HG03565 (cell line): ENCODE data around the gene TMEM184B.
A peak's percentile ranks its signal among the peaks of the same experiment; 100 is the strongest.

Experiments
- ATAC-seq: cut with Tn5 transposase; IDR thresholded peaks from one replicate; pipeline ENCODE4 v1.9.1; 2021; ENCODE audit warnings: mild to moderate bottlenecking, moderate library complexity; ENCODE audit not compliant: unreplicated experiment

TMEM184B gene

DNA sequence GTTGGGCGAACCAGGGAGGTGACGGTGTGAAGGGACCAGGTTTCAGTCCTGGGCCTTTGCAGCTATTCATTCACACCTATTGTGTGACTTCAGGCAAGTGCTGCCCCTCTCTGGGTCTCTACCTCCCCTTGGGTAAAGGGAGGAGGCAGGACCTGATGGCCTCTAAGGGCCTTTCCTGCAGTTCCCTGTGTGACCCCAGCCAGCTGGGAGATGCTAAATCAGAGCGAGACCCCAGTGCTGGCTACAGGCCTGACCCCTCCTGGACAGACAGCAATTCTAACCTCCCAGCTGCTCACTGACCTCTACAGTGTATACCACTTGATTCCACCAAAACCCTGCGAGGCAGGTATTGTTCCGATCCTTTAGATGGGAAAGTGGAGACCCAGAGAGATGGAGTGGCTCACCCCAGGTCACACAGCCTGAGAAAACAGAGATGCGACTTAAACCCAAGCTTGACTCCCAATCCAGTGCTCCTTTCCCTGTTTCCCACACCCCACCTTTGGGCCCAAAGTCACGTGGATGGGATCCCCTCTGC, 64.8 kb downstream of the TMEM184B start:
- ATAC-seq = no peak

DNA sequence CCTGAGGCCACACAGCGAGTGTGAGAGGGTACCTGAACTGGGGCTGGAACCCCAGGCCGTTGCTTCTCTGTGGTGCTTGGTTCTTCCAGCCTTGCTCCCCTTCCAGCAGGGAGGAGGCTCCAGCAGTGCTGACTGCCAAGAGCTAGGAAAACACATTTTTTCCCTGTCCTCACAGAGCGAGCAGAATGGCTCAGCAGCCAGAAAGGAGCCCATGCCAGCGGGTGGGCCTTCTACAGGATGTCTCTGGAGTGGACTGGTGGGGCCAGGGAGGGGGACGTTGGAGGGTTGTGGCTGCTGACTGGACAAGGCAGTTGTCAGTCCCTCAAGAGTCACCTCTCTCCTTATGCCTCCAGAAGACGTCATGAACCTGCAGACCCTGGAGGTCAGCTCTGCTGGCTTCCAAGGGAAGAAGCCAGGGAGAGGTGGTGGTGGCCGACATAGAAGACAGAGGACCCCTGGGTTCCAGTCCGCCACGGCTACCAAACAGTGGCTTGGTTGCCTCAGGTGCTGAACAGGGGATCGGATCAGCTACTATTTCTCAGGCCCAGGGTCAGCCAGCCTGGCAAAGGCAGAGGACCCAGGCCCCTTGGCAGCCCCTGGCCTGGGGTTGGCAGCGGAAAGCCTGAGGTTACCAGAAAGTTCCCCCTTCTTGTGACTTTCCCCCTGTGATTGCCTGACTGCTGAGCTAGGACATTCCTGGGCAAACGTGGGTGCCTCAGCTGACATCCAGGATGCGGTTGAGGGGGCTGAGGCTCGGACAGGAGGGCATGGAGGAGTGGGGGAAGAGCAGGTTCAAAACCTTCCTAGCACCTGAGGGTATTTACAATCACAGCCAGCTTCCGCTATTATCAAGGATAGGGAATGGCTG, 67.3 kb downstream of the TMEM184B start:
- ATAC-seq = no peak

- ATAC-seq = no peak
These were observed 68.0 kb downstream of the TMEM184B start for GRCh38 chr22:38204784-38205183.

GRCh38 chr22:38203855-38204514, 68.8 kb downstream of the TMEM184B start:
- no peak for ATAC-seq

- no peak for ATAC-seq
These were observed 69.6 kb downstream of the TMEM184B start for GRCh38 chr22:38203090-38203810.

- ATAC-seq = peak; percentile 11
These were observed 70.2 kb downstream of the TMEM184B start for GRCh38 chr22:38202437-38203089.

- ATAC-seq = peak; percentile 46
These were observed 70.9 kb downstream of the TMEM184B start, which contains the start of gene MAFF for GRCh38 chr22:38201711-38202436. Gene MAFF, plus strand, starts transcription at chr22:38201994. Its CDS starts 11,860 bp downstream, at chr22:38213854.

- no peak for ATAC-seq
These were observed 71.5 kb downstream of the TMEM184B start for GRCh38 chr22:38201371-38201710.

DNA sequence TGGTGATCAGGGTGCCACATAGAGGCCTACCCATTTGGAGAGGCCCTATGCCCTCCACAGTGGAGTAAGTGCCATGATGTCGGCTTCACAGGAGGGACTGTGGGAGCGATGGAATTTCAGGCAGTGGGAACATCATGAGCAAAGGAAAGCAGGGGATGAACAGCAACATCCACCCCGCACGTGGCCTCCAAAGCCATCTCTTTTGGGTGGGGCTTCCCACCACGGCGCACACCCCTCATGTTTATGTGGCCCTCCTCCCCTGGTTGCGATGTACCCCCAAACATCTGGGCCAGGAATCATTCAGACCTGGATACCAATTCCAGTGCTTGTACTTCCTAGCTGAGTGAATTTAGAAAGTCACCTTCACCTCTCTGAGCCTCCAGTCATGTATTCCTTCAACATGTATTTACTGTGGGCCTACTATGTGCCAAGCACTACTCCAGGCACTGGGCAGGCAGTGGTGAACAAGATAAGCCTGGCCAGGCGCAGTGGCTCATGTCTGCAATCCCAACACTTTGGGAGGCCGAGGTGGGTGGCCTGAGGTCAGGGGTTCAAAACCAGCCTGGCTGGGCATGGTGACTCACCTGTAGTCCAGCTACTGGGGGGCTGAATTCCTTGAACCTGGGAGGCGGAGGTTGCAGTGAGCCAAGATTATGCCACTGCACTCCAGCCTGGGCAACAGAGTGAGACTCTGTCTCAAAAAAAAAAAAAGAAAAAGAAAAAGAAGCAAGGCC, 72.8 kb downstream of the TMEM184B start:
- no peak for ATAC-seq

DNA sequence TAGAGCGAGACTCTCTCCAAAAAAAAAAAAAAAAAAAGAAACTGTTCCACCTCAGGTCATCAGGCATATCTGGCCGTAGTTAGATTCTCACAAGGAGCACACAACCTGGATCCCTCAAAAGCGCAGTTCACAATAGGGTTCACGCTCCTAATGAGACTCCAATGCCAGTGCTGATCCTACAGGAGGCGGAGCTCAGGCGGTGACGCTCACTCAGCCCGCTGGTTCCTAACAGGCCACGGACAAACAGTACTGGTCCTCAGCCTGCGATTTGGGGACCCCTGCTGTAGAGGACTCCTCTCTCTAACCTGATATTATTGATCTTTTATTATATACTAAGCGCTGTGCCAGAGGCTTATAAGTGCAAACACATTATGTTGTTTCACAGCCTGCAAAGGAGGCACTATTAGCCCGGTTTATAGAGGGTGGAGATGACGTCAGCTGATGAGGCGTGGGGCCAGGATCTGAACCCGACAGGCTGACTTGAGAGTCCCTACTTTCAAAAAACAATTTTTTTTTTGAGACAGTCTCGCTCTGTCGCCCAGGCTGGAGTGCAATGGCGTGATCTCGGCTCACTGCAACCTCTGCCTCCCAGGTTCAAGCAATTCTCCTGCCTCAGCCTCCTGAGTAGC, 75.9 kb downstream of the TMEM184B start:
- ATAC-seq = no peak

DNA sequence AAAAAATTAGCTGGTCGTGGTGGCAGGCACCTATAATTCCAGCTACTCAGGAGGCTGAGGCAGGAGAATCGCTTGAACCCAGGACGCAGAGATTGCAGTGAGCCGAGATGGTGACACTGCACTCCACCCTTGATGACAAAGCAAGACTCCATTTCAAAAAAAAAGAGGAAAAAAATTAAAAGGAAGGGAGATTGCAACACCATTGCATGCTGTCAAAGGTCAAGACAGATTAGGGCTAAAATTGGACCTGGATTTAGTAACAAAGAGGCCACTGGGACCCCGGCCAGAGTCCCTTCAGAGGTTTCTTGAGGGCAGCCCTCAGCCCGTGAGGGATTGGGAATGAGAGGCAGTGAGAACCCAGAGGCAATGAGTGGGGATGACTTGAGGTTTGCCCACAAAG, 79.2 kb downstream of the TMEM184B start:
- no peak for ATAC-seq

DNA sequence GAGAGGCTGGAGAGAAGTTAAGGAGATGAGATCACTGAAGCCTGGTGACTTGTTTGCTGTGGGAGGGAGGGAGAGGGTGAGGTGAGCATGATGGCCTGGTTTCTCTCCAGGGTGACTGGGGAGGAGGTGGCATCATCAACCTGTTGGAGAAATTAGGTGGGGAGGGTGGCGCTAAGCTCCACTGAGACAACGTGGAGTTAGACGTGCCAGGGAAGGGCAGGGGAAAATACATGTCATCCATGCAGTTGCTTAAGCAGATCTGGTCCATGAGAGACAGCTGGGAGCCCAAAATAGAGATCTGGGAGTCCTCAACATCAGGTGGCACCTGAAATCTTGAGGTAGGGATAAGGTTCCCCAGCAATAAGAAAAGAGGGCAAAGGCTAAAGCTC, 80.3 kb downstream of the TMEM184B start:
- no peak for ATAC-seq

DNA sequence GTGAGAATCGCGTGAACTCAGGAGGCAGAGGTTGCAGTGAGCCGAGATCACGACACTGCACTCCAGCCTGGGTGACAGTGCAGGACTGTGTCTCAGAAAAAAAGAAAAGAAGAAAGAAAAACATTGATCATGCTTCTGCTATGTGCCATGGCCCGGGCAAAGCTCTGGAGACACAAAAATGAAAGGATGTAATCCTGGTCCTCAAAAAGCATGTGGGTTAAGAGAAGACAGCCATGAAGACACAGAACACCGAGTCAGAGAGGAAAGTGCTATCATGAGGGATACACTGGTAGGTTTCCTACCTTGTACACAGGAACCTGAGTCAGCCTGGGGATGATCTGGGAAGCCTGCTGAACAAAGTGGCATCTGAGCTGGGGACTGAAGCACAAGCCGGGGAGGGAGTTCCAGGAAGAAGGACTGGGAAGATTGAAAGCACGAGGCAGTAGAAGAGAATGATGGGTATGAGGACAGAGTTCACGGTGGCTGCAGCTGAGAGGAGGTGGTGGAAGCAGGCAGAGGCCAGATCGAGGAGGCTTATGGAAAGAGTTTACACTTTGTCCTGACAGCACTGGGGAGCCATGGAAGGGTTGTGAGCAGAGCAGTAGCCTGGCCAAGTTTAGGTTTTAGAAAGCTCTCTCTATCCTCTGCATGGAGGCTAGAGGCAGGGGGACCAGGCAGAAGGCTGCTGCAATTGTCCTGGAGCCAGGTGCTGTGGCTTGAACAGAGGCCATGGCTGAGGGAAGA, 80.9 kb downstream of the TMEM184B start:
- ATAC-seq = no peak

DNA sequence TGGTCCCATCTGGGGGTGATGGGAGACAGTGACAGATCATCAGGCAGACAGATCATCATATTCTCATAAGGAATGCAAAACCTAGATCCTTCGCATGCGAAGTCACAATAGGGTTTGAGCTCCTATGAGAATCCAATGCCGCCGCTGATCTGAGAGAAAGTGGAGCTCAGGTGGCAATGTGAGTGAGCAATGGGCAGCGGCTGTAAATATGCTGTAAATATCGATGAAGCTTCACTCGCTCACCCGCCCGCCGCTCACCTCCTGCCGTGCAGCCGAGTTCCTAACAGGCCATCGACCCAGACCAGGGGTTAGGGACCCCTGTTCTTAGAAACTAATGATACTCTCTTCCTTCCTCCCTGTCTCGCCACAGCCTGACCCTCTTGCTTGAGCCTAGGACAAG, 81.8 kb downstream of the TMEM184B start:
- no peak for ATAC-seq

DNA sequence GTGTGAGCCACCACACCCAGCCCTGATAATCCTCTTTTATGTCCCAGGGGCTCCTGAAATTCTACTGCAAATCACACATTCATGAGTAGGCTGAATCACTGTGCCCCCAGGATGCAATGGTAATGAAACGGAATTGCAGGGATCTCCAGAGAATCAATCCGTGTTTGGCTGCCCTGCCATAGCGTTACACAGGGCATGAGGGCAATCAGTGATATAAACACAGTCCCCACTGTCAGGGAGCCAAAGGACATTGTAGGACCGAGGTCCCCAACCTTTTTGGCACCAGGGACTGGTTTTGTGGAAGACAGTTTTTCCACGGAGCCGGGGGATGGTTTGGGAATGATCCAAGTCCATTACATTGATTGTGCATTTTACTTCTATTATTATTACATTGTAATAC, 82.2 kb downstream of the TMEM184B start:
- ATAC-seq = no peak

- ATAC-seq = no peak
These were observed 83.7 kb downstream of the TMEM184B start for GRCh38 chr22:38189104-38189503.

- no peak for ATAC-seq
These were observed 85.2 kb downstream of the TMEM184B start for GRCh38 chr22:38187413-38188212.

DNA sequence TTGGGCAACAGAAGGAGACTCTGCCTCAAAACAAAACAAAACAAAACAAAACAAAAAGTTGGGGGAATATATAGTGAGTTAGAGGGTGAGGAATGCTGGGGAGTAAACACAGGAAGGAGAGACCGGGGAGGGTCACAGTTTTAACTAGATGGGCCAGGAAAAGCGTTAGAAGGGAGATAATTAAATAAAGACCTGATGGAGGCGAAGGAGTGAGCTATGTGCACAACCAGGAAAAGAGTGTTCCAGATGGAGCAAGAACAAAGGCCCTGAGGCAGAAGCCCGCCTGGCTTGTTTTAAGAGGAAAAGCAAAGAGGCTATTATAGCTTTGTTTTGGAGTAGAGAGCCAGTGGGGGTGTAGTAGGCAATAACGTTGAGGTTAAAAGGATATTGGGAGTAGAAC, 86.4 kb downstream of the TMEM184B start:
- ATAC-seq = no peak
